HEK293 (cell line): ENCODE measurements around the gene RAP2A.

Experiments
- CTCF ChIA-PET: fragments of 350-600 bp; formaldehyde crosslinking; extraction: SDS; loops from one replicate; lab custom pipeline; 2021; ENCODE audit warnings: antibody characterized with exemption; lab: Yijun Ruan, JAX
- POLR2A ChIA-PET: fragments of 300-600 bp; formaldehyde crosslinking; extraction: SDS; loops from one replicate; lab custom pipeline; 2020; ENCODE audit warnings: antibody characterized with exemption, inconsistent platforms; lab: Yijun Ruan, JAX
- H3K27ac ChIP-seq: fragments of 200-500 bp; sonication (Bioruptor generic); 2 replicates; pipeline ENCODE4 v1.5.1; 2014; ENCODE audit warnings: low read depth, low read length, control low read depth, inconsistent platforms; ENCODE audit errors: extremely low read depth
- H3K36me3 ChIP-seq, 2 experiments: fragments of 200-500 bp in 1 of 2; sonication (Bioruptor generic) in 1 of 2; 1 replicate in 1 of 2; 2 replicates in 1 of 2; pipeline ENCODE4 v1.5.1; 2014 to 2017; ENCODE audit warnings: inconsistent platforms in 2 of 2, low read length in 2 of 2; ENCODE audit not compliant: control insufficient read depth in 2 of 2, insufficient read depth in 1 of 2
- H3K4me1 ChIP-seq: fragments of 200-500 bp; sonication (Bioruptor generic); 2 replicates; pipeline ENCODE4 v1.5.1; 2014; ENCODE audit warnings: mild to moderate bottlenecking, low read length, inconsistent platforms; ENCODE audit not compliant: control insufficient read depth, insufficient read depth
- H3K4me3 ChIP-seq: 2 replicates; pipeline ENCODE4 v1.5.1; 2011; ENCODE audit warnings: low read depth, mild to moderate bottlenecking, control low read depth, low read length, moderate library complexity
- H3K9me3 ChIP-seq: fragments of 200-500 bp; sonication (Bioruptor generic); 2 replicates; pipeline ENCODE4 v1.5.1; 2014; ENCODE audit warnings: low read depth, low read length, inconsistent platforms; ENCODE audit not compliant: control insufficient read depth, insufficient read depth
- KLF1 ChIP-seq: fragments of 450-650 bp; formaldehyde crosslinking; IDR thresholded peaks from 2 replicates; pipeline ENCODE4 v1.5.1; 2016; ENCODE audit warnings: missing biosample characterization, missing genetic modification characterization
- ZBTB11 ChIP-seq: fragments of 450-650 bp; formaldehyde crosslinking; conservative IDR thresholded peaks from 2 replicates; pipeline ENCODE4 v1.5.1; 2016; ENCODE audit warnings: low read depth, missing biosample characterization, missing genetic modification characterization
- ZBTB48 ChIP-seq: fragments of 450-650 bp; formaldehyde crosslinking; IDR thresholded peaks from 2 replicates; pipeline ENCODE4 v1.5.1; 2016; ENCODE audit warnings: missing biosample characterization, missing genetic modification characterization
- ZBTB6 ChIP-seq: fragments of 450-650 bp; formaldehyde crosslinking; IDR thresholded peaks from 2 replicates; pipeline ENCODE4 v1.5.1; 2017; ENCODE audit warnings: missing biosample characterization, missing genetic modification characterization
- ZFP41 ChIP-seq: fragments of 450-650 bp; formaldehyde crosslinking; IDR thresholded peaks from 2 replicates; pipeline ENCODE4 v1.5.1; 2016; ENCODE audit warnings: missing biosample characterization, missing genetic modification characterization, borderline replicate concordance
- ZFP69B ChIP-seq: fragments of 450-650 bp; formaldehyde crosslinking; IDR thresholded peaks from 2 replicates; pipeline ENCODE4 v1.5.1; 2016; ENCODE audit warnings: missing biosample characterization, missing genetic modification characterization
- ZNF133 ChIP-seq: fragments of 450-650 bp; formaldehyde crosslinking; IDR thresholded peaks from 2 replicates; pipeline ENCODE4 v1.5.1; 2016; ENCODE audit warnings: missing biosample characterization, missing genetic modification characterization
- ZNF175 ChIP-seq: fragments of 450-650 bp; formaldehyde crosslinking; IDR thresholded peaks from 2 replicates; pipeline ENCODE4 v1.5.1; 2016; ENCODE audit warnings: missing biosample characterization, missing genetic modification characterization
- ZNF23 ChIP-seq: fragments of 450-650 bp; formaldehyde crosslinking; IDR thresholded peaks from 2 replicates; pipeline ENCODE4 v1.5.1; 2016; ENCODE audit warnings: missing biosample characterization, missing genetic modification characterization, borderline replicate concordance
- ZNF24 ChIP-seq: fragments of 450-650 bp; formaldehyde crosslinking; IDR thresholded peaks from 2 replicates; pipeline ENCODE4 v1.5.1; 2016; ENCODE audit warnings: missing biosample characterization, missing genetic modification characterization
- ZNF292 ChIP-seq: fragments of 450-650 bp; formaldehyde crosslinking; IDR thresholded peaks from 2 replicates; pipeline ENCODE4 v1.5.1; 2016; ENCODE audit warnings: low read depth, missing biosample characterization, missing genetic modification characterization, borderline replicate concordance
- ZNF350 ChIP-seq: fragments of 450-650 bp; formaldehyde crosslinking; IDR thresholded peaks from 2 replicates; pipeline ENCODE4 v1.5.0; 2017; ENCODE audit warnings: missing biosample characterization, mild to moderate bottlenecking, missing genetic modification characterization
- ZNF362 ChIP-seq: fragments of 450-650 bp; formaldehyde crosslinking; IDR thresholded peaks from 2 replicates; pipeline ENCODE4 v1.5.1; 2016; ENCODE audit warnings: missing biosample characterization, missing genetic modification characterization
- ZNF513 ChIP-seq: fragments of 450-650 bp; IDR thresholded peaks from 2 replicates; pipeline ENCODE4 v1.5.1; 2018; ENCODE audit warnings: missing biosample characterization, missing genetic modification characterization
- ZNF571 ChIP-seq: fragments of 450-650 bp; formaldehyde crosslinking; IDR thresholded peaks from 2 replicates; pipeline ENCODE4 v1.5.0; 2017; ENCODE audit warnings: missing biosample characterization, missing genetic modification characterization
- ZNF747 ChIP-seq: fragments of 450-650 bp; formaldehyde crosslinking; IDR thresholded peaks from 2 replicates; pipeline ENCODE4 v1.5.1; 2016; ENCODE audit warnings: missing biosample characterization, missing genetic modification characterization
- ZNF776 ChIP-seq: fragments of 450-650 bp; formaldehyde crosslinking; IDR thresholded peaks from 2 replicates; pipeline ENCODE4 v1.5.0; 2017; ENCODE audit warnings: missing biosample characterization, missing genetic modification characterization, borderline replicate concordance
- ZSCAN18 ChIP-seq: fragments of 450-650 bp; formaldehyde crosslinking; IDR thresholded peaks from 2 replicates; pipeline ENCODE4 v1.5.1; 2016; ENCODE audit warnings: missing biosample characterization, missing genetic modification characterization

Gene RAP2A

GRCh38 chr13:97422118-97423054 lies 11.6 kb upstream of the RAP2A start:
- ChIA-PET CTCF (interaction anchor here (0.6 kb wide), 1 partner anchor 463 kb away, joined by 3 read pairs; no protein-coding TSS in a partner anchor), POLR2A (interaction anchor here (0.8 to 1.8 kb wide), 2 partner anchors 11 kb away, joined by 4 to 9 read pairs; no protein-coding TSS in a partner anchor)
- Histone ChIP-seq H3K4me1 (no peaks in the 10 kb centered on the region), H3K9me3 (no peaks in the 10 kb centered on the region), H3K36me3 (no peaks in the 10 kb centered on the region), H3K27ac (no peak overlapping the region), H3K4me3 (no peak overlapping the region)
- no peak for TF ChIP-seq ZNF513 (tag by site-specific recombination)
- no peak for TF ChIP-seq ZBTB11 (tag by site-specific recombination)
- no peak for TF ChIP-seq ZFP69B (tag by site-specific recombination)
- TF ChIP-seq KLF1 (tag by site-specific recombination) = no peak
- TF ChIP-seq ZNF776 (tag by site-specific recombination) = no peak
- TF ChIP-seq ZNF23 (tag by site-specific recombination) = no peak
- no peak for TF ChIP-seq ZSCAN18 (tag by site-specific recombination)
- no peak for TF ChIP-seq ZNF175 (tag by site-specific recombination)

- H3K4me3 ChIP-seq = no peak overlapping the region
- TF ChIP-seq ZNF747 (tag by site-specific recombination) (no peak), ZBTB48 (tag by site-specific recombination) (no peak), ZNF350 (tag by site-specific recombination) (no peak), ZNF571 (no peak), ZNF24 (tag by site-specific recombination) (no peak), ZFP41 (tag by site-specific recombination) (no peak), ZNF362 (no peak), ZNF292 (tag by site-specific recombination) (no peak), ZBTB6 (tag by site-specific recombination) (no peak), ZNF133 (tag by site-specific recombination) (no peak)
- H3K27ac ChIP-seq = no peak overlapping the region
- ChIA-PET CTCF (interaction anchor here (0.6 kb wide), 2 partner anchors 64 to 373 kb away, joined by 3 read pairs; no protein-coding TSS in a partner anchor), POLR2A (interaction anchor here (0.7 to 1.8 kb wide), 2 partner anchors 8 to 10 kb away, joined by 4 to 9 read pairs; no protein-coding TSS in a partner anchor)
- H3K9me3 ChIP-seq = no peaks in the 10 kb centered on the region
- no peaks in the 10 kb centered on the region for H3K4me1 ChIP-seq
- H3K36me3 ChIP-seq = no peaks in the 10 kb centered on the region
Observed at GRCh38 chr13:97423300-97424045, 10.5 kb upstream of the RAP2A start.
